Body of pancreas (tissue), 4 donors: ENCODE measurements around the gene LRP11.

Experiments
- CTCF ChIP-seq, 7 experiments: fragments of 450-650 bp in 4 of 7; fragments of 200-600 bp in 3 of 7; sonication (generic) in 3 of 7; IDR thresholded peaks; one replicate each; pipeline ENCODE4 v1.5.1; 2016 to 2019; ENCODE audit warnings: antibody characterized with exemption in 7 of 7
- POLR2A ChIP-seq, 3 donors: fragments of 450-650 bp; IDR thresholded peaks; one replicate each; pipeline ENCODE4 v1.6.1; 2016; ENCODE audit warnings: antibody characterized with exemption in 3 of 3, mild to moderate bottlenecking in 2 of 3

- TF ChIP-seq CTCF (IDR thresholded peaks at IDR 0.05) = no peak
- TF ChIP-seq POLR2A (IDR thresholded peaks at IDR 0.05) = no peak
Measured at GRCh38 chr6:149897855-149898744, 33.9 kb upstream of the LRP11 start, which contains the start of gene RAET1E.
